Adrenal gland (tissue), 12 donors: ENCODE data around the gene MYO5A. TPM values are rescaled to one million over a fixed set of nuclear protein-coding genes. Genes with fewer than 3 reads are reported as not detected.

Experiments
- DNase-seq, 7 donors: peaks; one replicate each; pipeline ENCODE4 v3.0.0-alpha.2; 2019 to 2020
- H3K27ac ChIP-seq, 5 donors: fragments of 200-600 bp; sonication (generic) in 4 of 5; 1 replicate in 3 of 5; 2 replicates in 2 of 5; pipeline versions ENCODE4 v1.5.1 to v1.8.0; 2016 to 2020; ENCODE audit warnings: mild to moderate bottlenecking in 1 of 5
- H3K27me3 ChIP-seq: fragments of 200-600 bp; 2 replicates; pipeline ENCODE4 v1.8.0; 2021
- H3K36me3 ChIP-seq, 2 donors: fragments of 200-600 bp; replicated peaks in 1 of 2; 1 replicate in 1 of 2; 2 replicates in 1 of 2; pipeline versions ENCODE4 v1.5.1 to v1.8.0; 2018 to 2022
- H3K4me1 ChIP-seq, 2 donors: fragments of 200-600 bp; replicated peaks in 1 of 2; 1 replicate in 1 of 2; 2 replicates in 1 of 2; pipeline versions ENCODE4 v1.5.1 to v1.8.0; 2018 to 2021
- H3K4me3 ChIP-seq, 4 donors: fragments of 200-600 bp; sonication (generic) in 3 of 4; one replicate each; pipeline ENCODE4 v1.5.1; 2016 to 2018
- H3K9me3 ChIP-seq, 3 donors: fragments of 200-600 bp; sonication (generic) in 1 of 3; replicated peaks in 1 of 3; 1 replicate in 2 of 3; 2 replicates in 1 of 3; pipeline versions ENCODE4 v1.5.1 to v1.8.0; 2016 to 2021
- CTCF ChIP-seq, 6 experiments: fragments of 450-650 bp in 4 of 6; fragments of 200-600 bp in 2 of 6; sonication (generic) in 1 of 6; IDR thresholded peaks; 1 replicate in 5 of 6; 2 replicates in 1 of 6; pipeline versions ENCODE4 v1.5.1 to v1.8.0; 2016 to 2021; ENCODE audit warnings: antibody characterized with exemption in 6 of 6, mild to moderate bottlenecking in 2 of 6, moderate library complexity in 1 of 6
- POLR2A ChIP-seq, 2 donors: fragments of 450-650 bp; IDR thresholded peaks; one replicate each; pipeline ENCODE4 v1.6.1; 2017; ENCODE audit warnings: antibody characterized with exemption in 2 of 2, mild to moderate bottlenecking in 2 of 2, moderate library complexity in 1 of 2
- WGBS, 4 donors: extraction: QIAGEN DNeasy Blood & Tissue Kit in 2 of 4; methylation state at CpG; one replicate each; pipeline versions ENCODE4 v1.1.5 to v1.1.7; 2013 to 2017; 5-methylcytosine and 5-hydroxymethylcytosine counted together
- intact Hi-C, 2 donors: fragments of 100-400 bp; cut with DNase I; formaldehyde crosslinking; loops; one replicate each; pipeline versions ENCODE4 v1.14.1 to v1.15.0; 2022 to 2023
- polyA plus RNA-seq, 3 donors: library from polyadenylated mRNA; stranded (reverse); fragments of 200-250 nt in 2 of 3; fragments of 350-450 nt in 1 of 3; fragmentation: Illumina TruSeq in 1 of 3; extraction: RNeasy Lipid Tissue Mini Kit (QIAGEN cat#74804) in 1 of 3; gene quantifications; one replicate each; pipeline ENCODE4 v1.2.3, GENCODE V29; 2013 to 2014
- total RNA-seq, 9 donors: library from RNA; depleted of rRNA in 4 of 9; stranded (reverse); fragments of >200 nt in 4 of 9; fragments of 120-200 nt in 1 of 9; fragmentation: NEBNext Ultra II Directional in 1 of 9; extraction: Animal tissue kit (Norgen Biotek cat#: 25700) in 1 of 9; gene quantifications; one replicate each; pipeline versions ENCODE4 v1.1.0 to v1.2.4, GENCODE V29; 2013 to 2023
- donor health status: healthy with polysubstance abuse.
- donor health status: Bipolar disorder and iron deficiency.
- donor health status: DM: yes; HTN: yes; CAD: no.
- donor health status: DM: no; HTN: no; CAD: no.
- donor health status: DM: no; HTN: no; CAD: no.
- donor health status: DM: yes; HTN: yes; CAD: no.

Gene MYO5A
- total and polyA plus RNA-seq, 12 donors, result 6.3 to 57.5 (median 39.6) TPM

GRCh38 chr15:52428297-52428696 is 100.4 kb downstream of the MYO5A start:
- Histone ChIP-seq H3K4me1 (peaks cover 13 to 17% of the 10 kb centered on the region in 2 donors), H3K36me3 (no peaks in the 10 kb centered on the region), H3K27ac (peak overlapping the region in 4 of 5 donors; percentile 46 to 77 (median 67)), H3K9me3 (no peaks in the 10 kb centered on the region), H3K4me3 (no peak overlapping the region), H3K27me3 (no peaks in the 10 kb centered on the region)
- TF ChIP-seq CTCF (IDR thresholded peaks at IDR 0.05) (no peak), POLR2A (IDR thresholded peaks at IDR 0.05) (no peak)
- DNase-seq, result no peak
- intact Hi-C loops, result no loop called here
- 60 to 69% (median 63%) methylated on average over 4 of the region's 4 CpGs for WGBS, 4 donors

GRCh38 chr15:52427804-52428203 is 100.9 kb downstream of the MYO5A start:
- WGBS, 4 donors, result 8 to 24% (median 19%) methylated on average over 3 of the region's 3 CpGs

GRCh38 chr15:52424856-52425431 is 103.7 kb downstream of the MYO5A start:
- intact Hi-C loops, result no loop called here

More at GRCh38 chr15:52427804-52428203, 100.9 kb downstream of the MYO5A start:
- H3K27me3 ChIP-seq, result no peaks in the 10 kb centered on the region
- no peaks in the 10 kb centered on the region for H3K9me3 ChIP-seq
- peak overlapping the region in 4 of 5 donors; percentile 46 to 77 (median 67) for H3K27ac ChIP-seq
- peaks cover 13 to 17% of the 10 kb centered on the region in 2 donors for H3K4me1 ChIP-seq
- DNase-seq, result peak; percentile 60 to 88 (median 85)
- H3K4me3 ChIP-seq, result no peak overlapping the region
- intact Hi-C loops, result no loop called here
- H3K36me3 ChIP-seq, result no peaks in the 10 kb centered on the region
- TF ChIP-seq CTCF (IDR thresholded peaks at IDR 0.05) (no peak), POLR2A (IDR thresholded peaks at IDR 0.05) (peak in 1 of 2 donors; percentile 37)

GRCh38 chr15:52423852-52424251 is 104.8 kb downstream of the MYO5A start:
- TF ChIP-seq CTCF (IDR thresholded peaks at IDR 0.05), result no peak
- TF ChIP-seq POLR2A (IDR thresholded peaks at IDR 0.05), result no peak
- no peak for DNase-seq
- Histone ChIP-seq H3K27me3 (no peaks in the 10 kb centered on the region), H3K4me3 (no peak overlapping the region), H3K9me3 (no peaks in the 10 kb centered on the region), H3K4me1 (peaks cover 13 to 17% of the 10 kb centered on the region in 2 donors), H3K36me3 (no peaks in the 10 kb centered on the region), H3K27ac (peak overlapping the region in 2 of 5 donors; percentile 33 to 37)
- WGBS, 4 donors, result 43 to 63% (median 57%) methylated on average over 1 of the region's 1 CpG
- intact Hi-C loops, result no loop called here

More at GRCh38 chr15:52424856-52425431, 103.7 kb downstream of the MYO5A start:
- Histone ChIP-seq H3K4me3 (no peak overlapping the region), H3K27ac (no peak overlapping the region), H3K9me3 (no peaks in the 10 kb centered on the region), H3K27me3 (no peaks in the 10 kb centered on the region), H3K36me3 (no peaks in the 10 kb centered on the region), H3K4me1 (peaks cover 13 to 17% of the 10 kb centered on the region in 2 donors)
- WGBS, 4 donors, result 91 to 94% (median 92%) methylated on average over 2 of the region's 2 CpGs
- DNase-seq, result no peak
- TF ChIP-seq POLR2A (IDR thresholded peaks at IDR 0.05) (no peak), CTCF (IDR thresholded peaks at IDR 0.05) (no peak)
